HEK293 (cell line): ENCODE results near the gene ABCC9.

Experiments used
- CTCF ChIA-PET: fragments of 350-600 bp; formaldehyde crosslinking; extraction: SDS; loops from one replicate; lab custom pipeline; 2021; ENCODE audit warnings: antibody characterized with exemption; lab: Yijun Ruan, JAX
- POLR2A ChIA-PET: fragments of 300-600 bp; formaldehyde crosslinking; extraction: SDS; loops from one replicate; lab custom pipeline; 2020; ENCODE audit warnings: antibody characterized with exemption, inconsistent platforms; lab: Yijun Ruan, JAX
- H3K27ac ChIP-seq: fragments of 200-500 bp; sonication (Bioruptor generic); 2 replicates; pipeline ENCODE4 v1.5.1; 2014; ENCODE audit warnings: low read depth, low read length, control low read depth, inconsistent platforms; ENCODE audit errors: extremely low read depth
- H3K36me3 ChIP-seq, 2 experiments: fragments of 200-500 bp in 1 of 2; sonication (Bioruptor generic) in 1 of 2; 1 replicate in 1 of 2; 2 replicates in 1 of 2; pipeline ENCODE4 v1.5.1; 2014 to 2017; ENCODE audit warnings: inconsistent platforms in 2 of 2, low read length in 2 of 2; ENCODE audit not compliant: control insufficient read depth in 2 of 2, insufficient read depth in 1 of 2
- H3K4me1 ChIP-seq: fragments of 200-500 bp; sonication (Bioruptor generic); 2 replicates; pipeline ENCODE4 v1.5.1; 2014; ENCODE audit warnings: mild to moderate bottlenecking, low read length, inconsistent platforms; ENCODE audit not compliant: control insufficient read depth, insufficient read depth
- H3K4me3 ChIP-seq: 2 replicates; pipeline ENCODE4 v1.5.1; 2011; ENCODE audit warnings: low read depth, mild to moderate bottlenecking, control low read depth, low read length, moderate library complexity
- H3K9me3 ChIP-seq: fragments of 200-500 bp; sonication (Bioruptor generic); 2 replicates; pipeline ENCODE4 v1.5.1; 2014; ENCODE audit warnings: low read depth, low read length, inconsistent platforms; ENCODE audit not compliant: control insufficient read depth, insufficient read depth
- CTCF ChIP-seq: fragments of 450-650 bp; formaldehyde crosslinking; IDR thresholded peaks from 2 replicates; pipeline ENCODE4 v1.5.1; 2016; ENCODE audit warnings: missing biosample characterization, missing genetic modification characterization
- ELK4 ChIP-seq: IDR thresholded peaks from 2 replicates; pipeline ENCODE4 v1.6.1; 2011; ENCODE audit warnings: mild to moderate bottlenecking, low read depth, low read length, borderline replicate concordance
- GLI2 ChIP-seq: fragments of 450-650 bp; formaldehyde crosslinking; IDR thresholded peaks from 2 replicates; pipeline ENCODE4; 2017; ENCODE audit warnings: missing biosample characterization, missing genetic modification characterization, low read depth, borderline replicate concordance
- HOXD13 ChIP-seq: sonication (generic); formaldehyde crosslinking; IDR thresholded peaks from 2 replicates; pipeline ENCODE4 v1.8.0; 2022; ENCODE audit warnings: missing genetic modification reagents, borderline replicate concordance
- INSM2 ChIP-seq: fragments of 450-650 bp; formaldehyde crosslinking; IDR thresholded peaks from 2 replicates; pipeline ENCODE4 v1.5.1; 2016; ENCODE audit warnings: missing biosample characterization, missing genetic modification characterization
- TSHZ1 ChIP-seq: fragments of 450-650 bp; formaldehyde crosslinking; IDR thresholded peaks from 2 replicates; pipeline ENCODE4 v1.5.1; 2016; ENCODE audit warnings: missing biosample characterization, missing genetic modification characterization, borderline replicate concordance
- ZBTB48 ChIP-seq: fragments of 450-650 bp; formaldehyde crosslinking; IDR thresholded peaks from 2 replicates; pipeline ENCODE4 v1.5.1; 2016; ENCODE audit warnings: missing biosample characterization, missing genetic modification characterization
- ZFHX2 ChIP-seq: fragments of 450-650 bp; formaldehyde crosslinking; conservative IDR thresholded peaks from 2 replicates; pipeline ENCODE4 v1.5.1; 2016; ENCODE audit warnings: missing biosample characterization, missing genetic modification characterization
- ZFP41 ChIP-seq: fragments of 450-650 bp; formaldehyde crosslinking; IDR thresholded peaks from 2 replicates; pipeline ENCODE4 v1.5.1; 2016; ENCODE audit warnings: missing biosample characterization, missing genetic modification characterization, borderline replicate concordance
- ZNF112 ChIP-seq: fragments of 450-650 bp; formaldehyde crosslinking; IDR thresholded peaks from 2 replicates; pipeline ENCODE4 v1.5.0; 2017; ENCODE audit warnings: missing biosample characterization, missing genetic modification characterization
- ZNF155 ChIP-seq: fragments of 450-650 bp; formaldehyde crosslinking; IDR thresholded peaks from 2 replicates; pipeline ENCODE4 v1.5.1; 2016; ENCODE audit warnings: missing biosample characterization, missing genetic modification characterization
- ZNF16 ChIP-seq: fragments of 450-650 bp; formaldehyde crosslinking; IDR thresholded peaks from 2 replicates; pipeline ENCODE4 v1.5.1; 2016; ENCODE audit warnings: low read depth, missing biosample characterization, missing genetic modification characterization
- ZNF266 ChIP-seq: fragments of 450-650 bp; formaldehyde crosslinking; IDR thresholded peaks from 2 replicates; pipeline ENCODE4 v1.5.1; 2016; ENCODE audit warnings: missing biosample characterization, missing genetic modification characterization, low read depth
- ZNF398 ChIP-seq: fragments of 450-650 bp; formaldehyde crosslinking; IDR thresholded peaks from 2 replicates; pipeline ENCODE4 v1.5.1; 2017; ENCODE audit warnings: missing biosample characterization, missing genetic modification characterization
- ZNF416 ChIP-seq: fragments of 450-650 bp; formaldehyde crosslinking; IDR thresholded peaks from 2 replicates; pipeline ENCODE4 v1.5.1; 2016; ENCODE audit warnings: missing biosample characterization, missing genetic modification characterization
- ZNF473 ChIP-seq: fragments of 450-650 bp; formaldehyde crosslinking; IDR thresholded peaks from 2 replicates; pipeline ENCODE4 v1.5.1; 2017; ENCODE audit warnings: missing biosample characterization, missing genetic modification characterization
- ZNF518A ChIP-seq: fragments of 450-650 bp; formaldehyde crosslinking; conservative IDR thresholded peaks from 2 replicates; pipeline ENCODE4 v1.5.1; 2016; ENCODE audit warnings: low read depth, missing biosample characterization, missing genetic modification characterization
- ZNF521 ChIP-seq: fragments of 450-650 bp; formaldehyde crosslinking; IDR thresholded peaks from 2 replicates; pipeline ENCODE4 v1.5.1; 2017; ENCODE audit warnings: missing biosample characterization, mild to moderate bottlenecking, missing genetic modification characterization
- ZNF792 ChIP-seq: fragments of 450-650 bp; formaldehyde crosslinking; IDR thresholded peaks from 2 replicates; pipeline ENCODE4 v1.5.1; 2016; ENCODE audit warnings: missing biosample characterization, missing genetic modification characterization

The ABCC9 gene

GRCh38 chr12:21818627-21819026 is 122.6 kb downstream of the ABCC9 start:
- ChIA-PET CTCF (interaction anchor here (0.6 kb wide), 2 partner anchors 117 to 316 kb away, joined by 3 to 5 read pairs; no protein-coding TSS in a partner anchor), POLR2A (no interaction called here)
- H3K4me3 ChIP-seq: no peak overlapping the region
- H3K36me3 ChIP-seq: no peaks in the 10 kb centered on the region
- H3K4me1 ChIP-seq: 0 out of 2 replicates have a peak, but pooled peaks cover 2% of the 10 kb centered on the region
- TF ChIP-seq HOXD13 (CRISPR knock-in tag) (no peak), ZNF155 (tag by site-specific recombination) (no peak), ZNF398 (tag by site-specific recombination) (no peak), ZNF473 (tag by site-specific recombination) (no peak), ZNF112 (no peak), ZNF792 (tag by site-specific recombination) (no peak), TSHZ1 (no peak), ELK4 (no peak), ZFHX2 (tag by site-specific recombination) (no peak), ZNF16 (tag by site-specific recombination) (no peak), ZNF518A (no peak)
- H3K27ac ChIP-seq: no peak overlapping the region
- no peaks in the 10 kb centered on the region for H3K9me3 ChIP-seq

GRCh38 chr12:21815306-21816062 is 125.7 kb downstream of the ABCC9 start:
- H3K36me3 ChIP-seq: no peaks in the 10 kb centered on the region
- ChIA-PET CTCF (no interaction called here), POLR2A (no interaction called here)
- no peak overlapping the region for H3K27ac ChIP-seq
- no peak overlapping the region for H3K4me3 ChIP-seq
- H3K4me1 ChIP-seq: 0 out of 2 replicates have a peak, but pooled peaks cover 2% of the 10 kb centered on the region
- H3K9me3 ChIP-seq: no peaks in the 10 kb centered on the region
- TF ChIP-seq ZBTB48 (tag by site-specific recombination) (no peak), INSM2 (no peak), ZNF416 (tag by site-specific recombination) (no peak), ZFP41 (tag by site-specific recombination) (no peak), ZNF266 (tag by site-specific recombination) (no peak), CTCF (tag by site-specific recombination) (no peak), ZNF112 (no peak), ZNF521 (tag by site-specific recombination) (no peak), GLI2 (tag by site-specific recombination) (no peak)
